Effector memory CD8-positive, alpha-beta T cell (primary cell): ENCODE results near the gene DIP2B.
A peak's percentile ranks its signal among the peaks of the same experiment; 100 is the strongest.
"Not testable (repeated sequence)": the region's sequence is repeated elsewhere in the genome, so short reads cannot be mapped to it uniquely, and the experiment has no call there.

Experiments used
- ATAC-seq: fragments of 150-1000 bp; cut with Tn5 transposase; replicated peaks from 2 replicates; pipeline ENCODE4 v1.10.0; 2021; ENCODE audit warnings: mild to moderate bottlenecking, moderate library complexity
- DNase-seq, 3 experiments: peaks; one replicate each; pipeline ENCODE4 v3.0.0; 2021
- H3K27ac Mint-ChIP-seq, 2 donors: one replicate each; pipeline ENCODE4 v1.8.0; 2022; ENCODE audit warnings: mild to moderate bottlenecking in 2 of 2, mixed read lengths in 2 of 2, moderate library complexity in 2 of 2
- H3K27me3 Mint-ChIP-seq, 2 donors: one replicate each; pipeline ENCODE4 v1.8.0; 2022; ENCODE audit warnings: mixed read lengths in 2 of 2
- H3K36me3 Mint-ChIP-seq: one replicate; pipeline ENCODE4 v1.8.0; 2022; ENCODE audit warnings: mild to moderate bottlenecking, moderate library complexity, mixed read lengths; ENCODE audit not compliant: insufficient read depth
- H3K4me1 Mint-ChIP-seq, 2 donors: one replicate each; pipeline ENCODE4 v1.8.0; 2022; ENCODE audit warnings: low read depth in 2 of 2, mixed read lengths in 2 of 2
- H3K4me3 Mint-ChIP-seq, 2 donors: one replicate each; pipeline ENCODE4 v1.8.0; 2022; ENCODE audit warnings: mild to moderate bottlenecking in 2 of 2, mixed read lengths in 2 of 2, moderate library complexity in 2 of 2
- H3K9me3 Mint-ChIP-seq, 2 donors: one replicate each; pipeline ENCODE4 v1.8.0; 2022; ENCODE audit warnings: mixed read lengths in 2 of 2

DIP2B gene

GRCh38 chr12:50527359-50527726 is 22.6 kb downstream of the DIP2B start:
- peaks cover 6% of the 10 kb centered on the region for H3K36me3 Mint-ChIP-seq
- H3K4me1 Mint-ChIP-seq, result peaks cover 19 to 27% of the 10 kb centered on the region in 2 donors
- no peaks in the 10 kb centered on the region for H3K9me3 Mint-ChIP-seq
- no peaks in the 10 kb centered on the region for H3K27me3 Mint-ChIP-seq
- no peak overlapping the region for H3K27ac Mint-ChIP-seq
- no peak for ATAC-seq
- no peak for DNase-seq
- H3K4me3 Mint-ChIP-seq, result no peak overlapping the region

DNA sequence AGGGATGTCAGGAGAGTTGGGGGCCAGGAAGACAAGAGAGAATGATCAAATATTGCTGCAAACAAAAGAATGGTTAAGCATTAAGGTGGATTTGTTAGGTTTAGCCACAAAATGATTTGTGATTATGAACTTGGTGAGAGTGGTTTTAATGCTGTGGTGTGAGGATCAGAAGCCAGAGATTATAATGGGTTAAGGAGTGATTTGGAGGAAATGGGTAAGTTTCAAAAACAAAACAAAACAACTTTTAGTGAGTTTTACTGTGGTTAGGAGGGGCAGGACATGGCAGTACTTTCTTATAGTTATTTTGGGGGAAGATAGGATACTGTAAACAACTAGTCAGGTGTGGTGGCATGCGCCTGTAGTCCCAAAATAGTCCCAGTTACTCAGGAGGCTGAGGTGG is 24.0 kb downstream of the DIP2B start:
- no peak for ATAC-seq
- H3K27me3 Mint-ChIP-seq, result no peaks in the 10 kb centered on the region
- peak overlapping the region in 1 of 2 donors; percentile 3 for H3K27ac Mint-ChIP-seq
- H3K4me1 Mint-ChIP-seq, result peaks cover 17 to 27% of the 10 kb centered on the region in 2 donors
- H3K4me3 Mint-ChIP-seq, result no peak overlapping the region
- no peaks in the 10 kb centered on the region for H3K9me3 Mint-ChIP-seq
- no peak for DNase-seq
- H3K36me3 Mint-ChIP-seq, result peaks cover 6% of the 10 kb centered on the region

DNA sequence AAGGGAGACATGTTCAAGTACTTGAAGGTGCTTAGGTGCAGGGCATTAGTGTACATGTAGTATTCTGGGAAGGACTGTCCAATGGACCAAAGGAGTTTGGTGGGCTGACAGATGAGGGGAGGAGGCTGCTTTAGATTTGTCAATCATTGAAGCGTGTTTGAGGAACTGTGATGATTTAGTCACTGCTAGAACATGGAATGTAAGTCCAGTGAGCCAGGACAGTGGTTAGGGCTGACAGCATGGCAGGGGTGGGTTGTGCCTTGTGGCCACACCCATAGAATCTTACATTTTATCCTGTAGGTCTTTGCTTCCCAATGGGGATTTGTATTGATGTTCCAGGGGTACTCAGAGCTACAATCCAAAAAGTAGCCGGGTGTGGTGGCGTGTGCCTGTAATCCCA is 24.6 kb downstream of the DIP2B start:
- no peaks in the 10 kb centered on the region for H3K9me3 Mint-ChIP-seq
- H3K4me1 Mint-ChIP-seq, result peaks cover 17 to 24% of the 10 kb centered on the region in 2 donors
- peaks cover 6% of the 10 kb centered on the region for H3K36me3 Mint-ChIP-seq
- no peaks in the 10 kb centered on the region for H3K27me3 Mint-ChIP-seq
- DNase-seq (no peak), ATAC-seq (no peak)
- H3K27ac Mint-ChIP-seq, result peak overlapping the region in 1 of 2 donors; percentile 3
- H3K4me3 Mint-ChIP-seq, result no peak overlapping the region

DNA sequence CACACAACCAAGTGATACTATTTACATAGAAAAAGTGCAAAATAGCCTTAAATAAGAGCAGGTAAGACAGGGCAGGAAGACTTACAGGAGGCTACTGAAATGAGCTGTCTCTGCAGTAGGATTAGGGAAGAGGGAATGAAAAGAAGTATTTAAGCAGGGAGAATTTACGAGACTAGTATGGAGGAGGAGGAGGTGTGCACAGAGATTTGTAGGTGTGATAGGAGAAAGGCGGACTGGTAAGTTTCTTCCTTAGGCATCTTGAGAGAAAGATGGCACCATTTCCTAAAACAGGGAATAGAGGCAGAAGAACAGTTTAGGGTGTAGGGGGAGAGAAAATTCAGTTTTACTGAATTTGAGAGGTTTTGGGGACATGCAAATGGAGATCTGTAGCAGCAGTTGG is 25.7 kb downstream of the DIP2B start:
- Mint-ChIP-seq H3K9me3 (no peaks in the 10 kb centered on the region), H3K36me3 (peaks cover 4% of the 10 kb centered on the region), H3K27ac (no peak overlapping the region), H3K4me1 (peaks cover 17 to 20% of the 10 kb centered on the region in 2 donors), H3K4me3 (no peak overlapping the region), H3K27me3 (no peaks in the 10 kb centered on the region)
- DNase-seq (no peak), ATAC-seq (no peak)

DNA sequence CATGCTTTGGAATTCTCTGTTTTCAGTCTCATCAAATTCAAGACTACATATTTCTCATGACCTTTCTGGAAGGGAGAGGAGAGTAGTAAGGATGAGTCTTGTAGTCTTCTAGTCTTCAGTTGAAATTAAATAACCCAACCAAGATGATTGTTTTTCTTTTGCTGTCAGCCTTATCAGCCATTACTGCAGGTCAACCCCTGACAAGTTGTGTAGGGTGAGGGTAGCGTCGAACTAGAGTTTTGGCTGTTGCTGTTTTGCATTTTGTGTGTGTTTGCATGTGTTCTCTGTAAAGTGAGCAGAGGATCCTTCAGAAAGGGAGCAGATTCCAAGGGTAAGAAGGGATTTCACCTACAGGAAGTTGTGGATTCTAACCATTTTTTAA is 28.4 kb downstream of the DIP2B start:
- Mint-ChIP-seq H3K36me3 (no peaks in the 10 kb centered on the region), H3K27me3 (no peaks in the 10 kb centered on the region), H3K27ac (no peak overlapping the region), H3K4me3 (no peak overlapping the region), H3K9me3 (no peaks in the 10 kb centered on the region), H3K4me1 (peaks cover 18 to 24% of the 10 kb centered on the region in 2 donors)
- DNase-seq (no peak), ATAC-seq (no peak)

- Mint-ChIP-seq H3K36me3 (no peaks in the 10 kb centered on the region), H3K4me1 (peaks cover 10 to 16% of the 10 kb centered on the region in 2 donors), H3K4me3 (no peak overlapping the region), H3K27ac (no peak overlapping the region), H3K9me3 (no peaks in the 10 kb centered on the region), H3K27me3 (no peaks in the 10 kb centered on the region)
- ATAC-seq, result no peak
- no peak for DNase-seq
Observed at GRCh38 chr12:50533971-50534370, 29.2 kb downstream of the DIP2B start.

DNA sequence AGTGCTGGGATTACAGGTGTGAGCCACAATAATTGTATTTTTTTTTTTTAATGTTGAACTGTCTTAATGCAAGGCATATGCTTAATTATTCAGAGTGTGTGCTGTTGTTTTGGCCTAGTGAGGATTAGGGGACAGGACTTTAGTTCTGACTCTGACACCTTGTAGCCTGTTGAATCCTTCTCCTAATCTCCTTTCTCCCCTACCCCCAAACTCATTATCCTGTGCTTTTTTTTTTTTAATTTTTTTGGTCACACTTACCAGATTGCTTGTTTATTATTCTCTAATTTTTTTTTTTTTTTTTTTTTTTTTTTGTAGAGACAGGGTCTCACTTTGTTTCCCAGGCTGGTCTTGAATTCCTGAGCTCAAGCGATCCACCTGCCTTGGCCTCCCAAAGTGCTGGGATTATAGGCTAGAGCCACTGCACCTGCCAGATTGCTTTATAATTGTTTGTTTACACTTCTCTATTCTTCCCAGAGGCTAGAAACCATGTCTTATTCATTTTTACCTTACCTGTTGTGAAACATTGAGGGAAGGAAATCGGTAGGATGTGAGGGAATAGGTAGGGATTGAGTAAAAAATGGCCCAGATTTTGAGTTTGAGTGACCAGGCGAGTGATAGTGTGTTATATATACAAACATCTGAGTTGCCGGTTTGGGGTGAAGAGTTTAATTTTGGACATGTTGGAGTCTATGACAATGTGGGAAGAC is 32.2 kb downstream of the DIP2B start:
- ATAC-seq (no peak), DNase-seq (no peak)
- peaks cover 7 to 16% of the 10 kb centered on the region in 2 donors for H3K4me1 Mint-ChIP-seq
- no peak overlapping the region for H3K27ac Mint-ChIP-seq
- peaks cover 5% of the 10 kb centered on the region for H3K36me3 Mint-ChIP-seq
- H3K27me3 Mint-ChIP-seq, result no peaks in the 10 kb centered on the region
- no peak overlapping the region for H3K4me3 Mint-ChIP-seq
- H3K9me3 Mint-ChIP-seq, result no peaks in the 10 kb centered on the region

DNA sequence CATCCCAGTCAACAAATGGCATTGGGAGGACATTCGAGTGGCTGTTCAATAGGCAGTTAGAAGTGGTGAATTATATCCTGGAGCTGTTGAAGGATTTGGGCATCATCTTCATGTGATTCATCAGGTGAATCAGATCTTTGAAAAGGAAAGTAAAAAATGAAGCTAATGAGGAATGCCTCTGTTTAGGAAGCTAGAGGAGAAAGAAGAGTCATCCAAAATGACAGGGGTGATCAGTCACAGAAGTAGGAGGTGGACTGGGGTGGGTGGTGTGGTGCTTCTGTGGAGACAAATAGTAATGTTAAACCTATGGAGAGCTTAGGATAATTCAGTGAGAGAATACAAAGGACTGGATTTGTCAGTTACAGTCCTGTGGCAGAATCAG is 32.7 kb downstream of the DIP2B start:
- DNase-seq, result no peak
- Mint-ChIP-seq H3K27ac (no peak overlapping the region), H3K9me3 (no peaks in the 10 kb centered on the region), H3K27me3 (no peaks in the 10 kb centered on the region), H3K4me1 (peaks cover 7 to 16% of the 10 kb centered on the region in 2 donors), H3K36me3 (peaks cover 5% of the 10 kb centered on the region), H3K4me3 (no peak overlapping the region)
- ATAC-seq, result no peak

DNA sequence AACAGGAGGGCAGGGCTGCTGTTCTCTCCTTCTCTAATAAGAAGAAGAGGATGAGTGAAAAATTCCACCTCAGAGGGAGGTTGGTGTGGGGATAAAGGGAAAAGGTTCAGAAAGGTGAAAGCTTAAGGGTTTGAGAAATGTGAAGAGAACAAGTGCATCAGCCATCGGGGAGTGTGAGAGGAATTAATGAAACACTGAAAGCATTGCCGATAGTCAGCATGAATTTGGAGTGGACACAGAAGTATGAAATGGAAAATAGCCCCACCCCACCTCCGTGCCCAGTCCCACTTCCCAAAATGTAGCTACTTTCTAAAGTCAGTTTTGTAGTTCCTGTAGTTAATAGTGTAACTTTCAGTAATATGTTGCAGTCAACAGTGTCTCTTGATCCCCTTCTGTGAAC is 33.4 kb downstream of the DIP2B start:
- H3K36me3 Mint-ChIP-seq, result peaks cover 5% of the 10 kb centered on the region
- no peak for ATAC-seq
- no peaks in the 10 kb centered on the region for H3K9me3 Mint-ChIP-seq
- no peak for DNase-seq
- peaks cover 7 to 16% of the 10 kb centered on the region in 2 donors for H3K4me1 Mint-ChIP-seq
- H3K27me3 Mint-ChIP-seq, result no peaks in the 10 kb centered on the region
- peak overlapping the region in 1 of 2 donors; percentile 12 for H3K27ac Mint-ChIP-seq
- no peak overlapping the region for H3K4me3 Mint-ChIP-seq

GRCh38 chr12:50541139-50541538 is 36.4 kb downstream of the DIP2B start:
- H3K27me3 Mint-ChIP-seq, result no peaks in the 10 kb centered on the region
- H3K9me3 Mint-ChIP-seq, result no peaks in the 10 kb centered on the region
- ATAC-seq (no peak), DNase-seq (no peak)
- H3K36me3 Mint-ChIP-seq, result peaks cover 8% of the 10 kb centered on the region
- H3K4me1 Mint-ChIP-seq, result peaks cover 7 to 16% of the 10 kb centered on the region in 2 donors
- no peak overlapping the region for H3K4me3 Mint-ChIP-seq
- H3K27ac Mint-ChIP-seq, result no peak overlapping the region

GRCh38 chr12:50542448-50542847 is 37.7 kb downstream of the DIP2B start:
- H3K27ac Mint-ChIP-seq, result peak overlapping the region; percentile 12 to 49
- peaks cover 3 to 11% of the 10 kb centered on the region in 2 donors for H3K4me1 Mint-ChIP-seq
- H3K9me3 Mint-ChIP-seq, result no peaks in the 10 kb centered on the region
- ATAC-seq, result no peak
- H3K4me3 Mint-ChIP-seq, result no peak overlapping the region
- H3K36me3 Mint-ChIP-seq, result peaks cover 8% of the 10 kb centered on the region
- DNase-seq, result no peak
- no peaks in the 10 kb centered on the region for H3K27me3 Mint-ChIP-seq

DNA sequence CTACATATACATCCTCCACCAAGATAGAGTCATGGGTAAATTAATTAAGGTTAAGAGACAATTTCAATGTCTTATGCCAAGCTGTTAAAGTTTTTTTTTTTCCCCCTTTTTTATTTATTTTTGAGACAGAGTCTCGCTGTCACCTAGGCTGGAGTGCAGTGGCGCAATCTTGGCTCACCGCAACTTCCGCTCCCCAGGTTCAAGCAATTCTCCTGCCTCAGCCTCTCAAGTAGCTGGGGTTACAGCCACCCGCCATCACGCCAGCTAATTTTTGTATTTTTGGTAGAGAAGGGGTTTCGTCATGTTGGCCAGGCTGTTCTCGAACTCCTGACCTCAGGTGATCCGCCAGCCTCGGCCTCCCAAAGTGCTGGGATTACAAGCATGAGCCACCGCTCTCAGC is 38.4 kb downstream of the DIP2B start:
- DNase-seq, H3K27ac Mint-ChIP-seq, H3K27me3 Mint-ChIP-seq, ATAC-seq, H3K4me3 Mint-ChIP-seq, H3K9me3 Mint-ChIP-seq, H3K4me1 Mint-ChIP-seq, H3K36me3 Mint-ChIP-seq: not testable (repeated sequence)

- H3K27ac Mint-ChIP-seq, result no peak overlapping the region
- no peak overlapping the region for H3K4me3 Mint-ChIP-seq
- peaks cover 3% of the 10 kb centered on the region for H3K36me3 Mint-ChIP-seq
- no peak for ATAC-seq
- no peaks in the 10 kb centered on the region for H3K27me3 Mint-ChIP-seq
- DNase-seq, result no peak
- H3K4me1 Mint-ChIP-seq, result peaks cover 0 to 4% of the 10 kb centered on the region in 2 donors
- no peaks in the 10 kb centered on the region for H3K9me3 Mint-ChIP-seq
Observed at GRCh38 chr12:50545213-50545612, 40.4 kb downstream of the DIP2B start.

DNA sequence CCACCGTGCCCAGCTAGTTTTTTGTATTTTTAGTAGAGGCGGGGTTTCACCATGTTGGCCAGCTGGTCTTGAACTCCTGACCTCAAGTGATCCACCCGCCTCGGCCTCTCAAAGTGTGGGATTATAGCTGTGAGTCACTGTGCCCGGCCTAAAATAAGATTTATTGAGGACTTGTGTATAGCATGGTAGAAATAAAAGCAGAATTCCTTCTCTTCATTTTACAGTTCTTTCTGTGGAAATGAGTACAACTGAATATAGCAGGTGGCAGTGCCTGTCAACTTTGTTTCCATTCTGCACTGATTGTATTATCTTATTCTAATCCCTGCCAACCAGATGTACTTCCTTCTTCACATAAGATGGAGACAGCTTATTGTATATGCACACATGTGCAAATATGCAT is 41.0 kb downstream of the DIP2B start:
- DNase-seq (no peak), ATAC-seq (no peak)
- Mint-ChIP-seq H3K36me3 (peaks cover 2% of the 10 kb centered on the region), H3K4me1 (peaks cover 0 to 4% of the 10 kb centered on the region in 2 donors), H3K9me3 (no peaks in the 10 kb centered on the region), H3K4me3 (no peak overlapping the region), H3K27ac (no peak overlapping the region), H3K27me3 (no peaks in the 10 kb centered on the region)
